H1 (cell line): Measurements from ENCODE around the gene PLEK.

Experiments used
- EGR1 ChIP-seq: IDR thresholded peaks from 2 replicates; pipeline ENCODE4 v1.6.1; 2011; ENCODE audit warnings: low read depth, low read length, borderline replicate concordance
- JUN ChIP-seq: IDR thresholded peaks from 2 replicates; pipeline ENCODE4 v1.6.1; 2011; ENCODE audit warnings: low read depth, mild to moderate bottlenecking, improper control_type of control experiment, low read length
- KDM5A ChIP-seq: fragments of 200-600 bp; IDR thresholded peaks from 2 replicates; pipeline ENCODE4 v1.7.1; 2012; ENCODE audit warnings: mild to moderate bottlenecking, low read length, inconsistent platforms, mixed read lengths
- RBBP5 ChIP-seq: IDR thresholded peaks from 2 replicates; pipeline ENCODE4 v1.7.1; 2012; ENCODE audit warnings: low read depth, mild to moderate bottlenecking, inconsistent platforms, low read length, moderate library complexity, borderline replicate concordance
- RFX5 ChIP-seq: IDR thresholded peaks from 2 replicates; pipeline ENCODE4 v1.6.1; 2011; ENCODE audit warnings: low read depth, low read length, improper control_type of control experiment, borderline replicate concordance
- TAF1 ChIP-seq: IDR thresholded peaks from 2 replicates; pipeline ENCODE4 v1.6.1; 2011; ENCODE audit warnings: mild to moderate bottlenecking, low read depth, low read length
- TF ChIP-seq, protein P1 (sequence below), 3 experiments: IDR thresholded peaks; 1 replicate in 2 of 3; 2 replicates in 1 of 3; pipeline versions ENCODE4 v1.5.1 to v1.6.1; 2011; ENCODE audit warnings: low read length in 3 of 3, mild to moderate bottlenecking in 3 of 3, inconsistent platforms in 2 of 3, low read depth in 1 of 3, moderate library complexity in 1 of 3; ENCODE audit not compliant: insufficient read depth in 1 of 3; ENCODE audit errors: control extremely low read depth in 1 of 3
- TF ChIP-seq, protein P2 (sequence below): IDR thresholded peaks from 2 replicates; pipeline ENCODE4 v1.6.1; 2012; ENCODE audit warnings: low read length, inconsistent platforms

DNA sequence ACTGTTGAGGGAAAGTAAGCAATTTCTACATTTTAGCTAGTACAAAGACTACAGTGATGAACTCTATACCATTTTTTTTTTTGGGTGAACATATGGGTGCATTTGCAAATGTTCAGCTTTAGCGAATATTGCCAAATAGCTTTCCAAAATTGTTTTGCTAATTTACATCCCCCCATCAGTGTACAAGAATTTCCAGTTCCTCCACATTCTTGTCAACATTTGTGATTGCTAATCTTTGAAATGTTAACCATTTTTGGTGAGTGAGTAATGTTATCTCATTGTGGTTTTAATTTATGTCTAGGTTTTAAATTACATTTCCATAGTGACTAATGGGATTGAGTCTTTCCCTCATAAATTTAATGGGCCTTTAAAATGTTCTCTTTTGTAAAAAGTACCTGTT is 28.9 kb upstream of the PLEK start:
- no peak for TF ChIP-seq RBBP5
- no peak for TF ChIP-seq TAF1
- TF ChIP-seq EGR1: no peak
- TF ChIP-seq, protein P1, sequence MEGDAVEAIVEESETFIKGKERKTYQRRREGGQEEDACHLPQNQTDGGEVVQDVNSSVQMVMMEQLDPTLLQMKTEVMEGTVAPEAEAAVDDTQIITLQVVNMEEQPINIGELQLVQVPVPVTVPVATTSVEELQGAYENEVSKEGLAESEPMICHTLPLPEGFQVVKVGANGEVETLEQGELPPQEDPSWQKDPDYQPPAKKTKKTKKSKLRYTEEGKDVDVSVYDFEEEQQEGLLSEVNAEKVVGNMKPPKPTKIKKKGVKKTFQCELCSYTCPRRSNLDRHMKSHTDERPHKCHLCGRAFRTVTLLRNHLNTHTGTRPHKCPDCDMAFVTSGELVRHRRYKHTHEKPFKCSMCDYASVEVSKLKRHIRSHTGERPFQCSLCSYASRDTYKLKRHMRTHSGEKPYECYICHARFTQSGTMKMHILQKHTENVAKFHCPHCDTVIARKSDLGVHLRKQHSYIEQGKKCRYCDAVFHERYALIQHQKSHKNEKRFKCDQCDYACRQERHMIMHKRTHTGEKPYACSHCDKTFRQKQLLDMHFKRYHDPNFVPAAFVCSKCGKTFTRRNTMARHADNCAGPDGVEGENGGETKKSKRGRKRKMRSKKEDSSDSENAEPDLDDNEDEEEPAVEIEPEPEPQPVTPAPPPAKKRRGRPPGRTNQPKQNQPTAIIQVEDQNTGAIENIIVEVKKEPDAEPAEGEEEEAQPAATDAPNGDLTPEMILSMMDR (IDR thresholded peaks at IDR 0.05; ENCODE audit: control extremely low read depth in 1 of 3, insufficient read depth in 1 of 3, low read depth in 1 of 3, low read length in 3 of 3): no peak
- TF ChIP-seq, protein P2, sequence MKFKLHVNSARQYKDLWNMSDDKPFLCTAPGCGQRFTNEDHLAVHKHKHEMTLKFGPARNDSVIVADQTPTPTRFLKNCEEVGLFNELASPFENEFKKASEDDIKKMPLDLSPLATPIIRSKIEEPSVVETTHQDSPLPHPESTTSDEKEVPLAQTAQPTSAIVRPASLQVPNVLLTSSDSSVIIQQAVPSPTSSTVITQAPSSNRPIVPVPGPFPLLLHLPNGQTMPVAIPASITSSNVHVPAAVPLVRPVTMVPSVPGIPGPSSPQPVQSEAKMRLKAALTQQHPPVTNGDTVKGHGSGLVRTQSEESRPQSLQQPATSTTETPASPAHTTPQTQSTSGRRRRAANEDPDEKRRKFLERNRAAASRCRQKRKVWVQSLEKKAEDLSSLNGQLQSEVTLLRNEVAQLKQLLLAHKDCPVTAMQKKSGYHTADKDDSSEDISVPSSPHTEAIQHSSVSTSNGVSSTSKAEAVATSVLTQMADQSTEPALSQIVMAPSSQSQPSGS: no peak
- TF ChIP-seq KDM5A: no peak
- TF ChIP-seq JUN: no peak
- TF ChIP-seq RFX5: no peak
